ENCODE results near the gene SLC22A8.
"Not testable (repeated sequence)": the region's sequence is repeated elsewhere in the genome, so short reads cannot be mapped to it uniquely, and the experiment has no call there.

SLC22A8 gene

DNA sequence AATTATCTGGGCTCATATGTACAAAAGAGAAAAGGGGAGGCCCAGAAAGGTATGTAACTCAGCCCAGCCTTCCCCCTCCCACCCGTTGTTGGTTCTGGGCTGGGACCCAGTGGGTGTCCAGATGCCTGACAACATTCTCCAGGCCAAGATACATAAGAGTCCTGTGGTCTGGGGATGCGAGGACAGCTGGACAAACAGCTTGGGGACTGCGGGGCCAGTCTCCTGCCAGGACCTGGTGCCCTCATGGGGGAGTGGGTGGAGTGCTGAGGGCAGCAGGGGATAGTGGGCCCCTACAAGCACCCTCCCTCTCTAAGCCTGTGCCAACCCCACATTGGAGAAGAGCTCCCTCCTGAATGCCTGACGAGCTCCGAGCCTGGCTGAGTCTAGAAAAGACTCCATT is 27.4 kb downstream of the SLC22A8 start:
- no peak for DNase-seq (ENCODE audit: low spot score)

- no peak for DNase-seq (ENCODE audit: low spot score)
These were observed 30.4 kb downstream of the SLC22A8 start for GRCh38 chr11:62985041-62985750.

DNA sequence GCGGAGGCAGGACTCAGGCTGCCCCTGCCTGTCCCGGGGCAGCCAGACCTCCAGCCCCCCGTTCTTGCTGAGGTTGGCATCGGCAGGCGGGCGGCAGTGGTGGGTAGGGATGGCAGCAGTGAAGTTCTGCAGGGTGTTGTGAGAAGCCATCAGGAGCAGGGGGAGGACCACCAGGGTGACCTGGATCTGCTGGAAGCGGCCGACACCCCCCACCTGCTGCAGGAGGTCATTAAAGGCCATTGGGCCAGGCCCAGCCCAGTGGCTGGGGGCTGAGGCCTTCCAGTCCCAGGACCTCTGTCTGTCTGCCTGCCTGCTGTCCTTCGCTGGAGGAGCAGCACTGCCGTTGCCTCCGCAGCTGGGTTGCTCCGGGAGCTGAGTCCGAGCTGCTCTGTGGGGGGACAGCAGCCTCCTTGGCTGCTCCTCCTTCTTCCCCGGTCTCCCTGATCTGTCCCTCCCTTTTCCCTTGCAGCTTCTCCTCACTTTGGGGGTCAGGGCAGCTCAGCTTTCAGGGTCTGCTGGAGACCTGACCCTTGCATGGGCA is 31.1 kb downstream of the SLC22A8 start, which contains the start of gene SLC22A6:
Gene SLC22A6, minus strand, starts transcription at position 517 of the 541 bp plus-strand sequence. Its CDS starts 277 bp downstream, at position 240.
- DNase-seq (ENCODE audit: low spot score): no peak

DNA sequence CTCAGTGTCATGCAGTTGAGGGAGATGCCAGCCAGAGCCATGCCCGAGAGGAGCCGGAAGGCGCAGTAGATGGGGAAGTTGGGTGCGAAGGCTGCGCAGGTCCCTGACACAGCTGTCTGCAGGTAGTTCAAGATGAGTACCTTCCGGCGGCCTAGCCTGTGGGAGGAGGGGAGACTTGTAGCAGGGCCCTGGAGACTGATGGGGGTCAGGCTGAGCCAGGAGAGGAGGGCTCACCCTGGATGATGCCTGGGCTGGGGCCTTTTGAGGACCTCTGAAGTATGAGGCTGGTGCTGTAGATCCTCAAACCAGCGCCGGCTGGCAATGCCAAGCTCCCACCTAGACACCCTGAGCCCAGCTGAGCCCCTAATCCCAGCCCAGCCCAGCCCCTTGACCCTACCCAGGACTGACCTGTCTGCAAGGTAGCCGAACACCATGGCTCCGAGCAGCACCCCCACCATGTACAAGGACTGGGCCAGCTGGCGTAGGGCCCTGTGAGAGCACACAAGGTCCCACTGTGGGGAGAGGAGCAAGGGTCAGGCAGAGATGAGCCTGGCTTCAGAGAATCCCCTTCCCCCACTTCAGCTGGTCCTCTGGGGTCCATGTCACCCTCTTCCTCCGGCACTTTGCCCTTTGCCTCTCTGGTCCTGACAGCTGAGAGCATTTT is 32.0 kb downstream of the SLC22A8 start:
- no peak for DNase-seq (ENCODE audit: low spot score)

- DNase-seq (ENCODE audit: low spot score): no peak
These were observed 33.9 kb downstream of the SLC22A8 start for GRCh38 chr11:62981743-62982142.

GRCh38 chr11:62980133-62980760 is 35.4 kb downstream of the SLC22A8 start:
- DNase-seq (ENCODE audit: low spot score): no peak

DNA sequence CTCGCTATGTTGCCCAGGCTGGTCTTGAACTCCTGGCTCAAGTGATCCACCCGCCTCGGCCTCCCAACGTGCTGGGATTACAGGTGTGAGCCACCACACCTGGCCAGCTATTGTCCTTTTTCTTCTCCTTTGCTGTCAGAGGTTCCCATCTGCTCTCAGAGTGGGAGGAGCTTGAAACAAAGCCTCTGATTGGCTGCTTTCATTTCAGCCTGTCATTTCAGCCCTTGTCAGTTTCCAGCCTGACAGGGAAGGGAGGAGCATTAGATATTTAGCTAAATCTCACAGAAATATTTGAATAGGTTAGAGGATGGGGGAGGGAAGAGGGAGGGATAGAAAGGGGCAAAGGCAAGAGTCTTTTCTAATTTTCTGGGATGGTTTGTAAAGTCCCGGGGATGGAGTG is 39.5 kb downstream of the SLC22A8 start:
- DNase-seq (ENCODE audit: low spot score): no peak

GRCh38 chr11:62974848-62975522 is 40.7 kb downstream of the SLC22A8 start:
- no peak for DNase-seq (ENCODE audit: low spot score)

GRCh38 chr11:62965574-62965973 is 50.1 kb downstream of the SLC22A8 start:
- DNase-seq (ENCODE audit: low spot score): no peak

GRCh38 chr11:62962391-62962790 is 53.2 kb downstream of the SLC22A8 start:
- no peak for DNase-seq (ENCODE audit: low spot score)

GRCh38 chr11:62961017-62961570 is 54.5 kb downstream of the SLC22A8 start:
- no peak for DNase-seq (ENCODE audit: low spot score)

DNA sequence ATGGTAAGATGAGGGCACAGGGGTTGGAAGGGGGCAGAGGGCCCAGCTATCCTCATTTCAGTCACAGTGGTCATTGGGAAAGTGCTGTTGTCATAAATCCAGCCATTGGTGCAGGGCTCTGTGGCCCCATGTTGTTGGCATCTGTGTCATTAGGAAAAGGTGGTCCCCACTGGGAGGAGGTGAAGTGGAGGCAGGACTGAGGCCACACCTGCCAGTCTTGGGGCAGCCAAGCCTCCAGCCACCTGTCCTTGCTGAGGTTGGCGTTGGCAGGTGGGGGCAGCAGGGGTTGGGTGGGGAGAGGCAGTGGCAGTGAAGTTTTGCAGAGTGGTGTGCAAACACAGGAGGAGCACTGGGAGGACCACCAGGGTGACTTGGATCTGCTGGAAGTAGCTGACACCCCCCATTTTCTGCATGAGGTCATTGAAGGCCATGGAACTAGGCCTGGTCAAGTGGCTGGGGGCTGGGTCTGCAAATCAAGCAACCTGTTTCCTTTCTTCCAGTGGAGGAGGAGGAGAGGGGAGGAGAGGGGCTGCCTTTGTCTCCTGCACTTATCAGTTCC is 56.1 kb downstream of the SLC22A8 start:
- no peak for DNase-seq (ENCODE audit: low spot score)

DNA sequence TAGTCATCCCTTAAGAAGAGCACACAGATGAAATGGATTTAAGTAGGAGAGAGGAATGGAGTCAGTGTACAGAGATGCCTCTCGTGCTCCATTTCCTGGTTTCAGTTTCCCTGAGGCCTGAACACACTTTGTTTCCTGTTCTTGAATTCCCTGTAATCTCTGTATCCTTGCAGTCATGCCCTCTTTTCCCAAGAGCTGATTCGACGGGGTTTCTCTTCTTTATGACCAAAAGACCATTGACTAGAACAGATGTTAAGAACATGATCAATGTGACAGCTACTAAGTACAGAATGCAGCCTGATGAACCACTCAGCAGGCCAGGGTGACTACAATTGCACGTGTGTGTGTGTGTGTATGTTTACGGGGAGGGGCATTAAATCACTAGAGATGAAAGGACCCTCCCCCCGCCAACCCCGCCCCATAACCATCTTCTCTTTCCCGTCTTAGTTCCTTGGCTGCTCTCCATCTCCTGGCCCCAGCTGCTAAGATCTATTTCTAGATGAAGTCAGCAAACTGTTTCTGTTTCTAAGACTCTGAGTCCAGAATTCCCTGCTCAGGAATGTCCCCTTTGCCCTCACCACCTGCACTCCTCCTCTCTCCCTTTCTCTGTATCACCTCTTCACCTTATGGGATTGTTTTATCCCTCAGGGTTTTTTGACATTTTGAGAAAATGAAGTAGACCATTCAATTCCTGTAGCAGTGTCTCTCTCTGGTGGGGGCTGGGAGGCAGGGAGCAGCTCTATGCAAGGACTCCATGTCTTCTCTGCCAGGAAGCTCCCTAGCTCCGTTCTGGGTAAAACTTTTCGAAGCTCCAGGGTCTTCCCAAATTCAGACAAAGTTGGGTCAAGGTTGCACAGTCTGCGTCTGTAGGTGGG is 56.9 kb downstream of the SLC22A8 start:
- no peak for DNase-seq (ENCODE audit: low spot score)

GRCh38 chr11:62957147-62957546 is 58.5 kb downstream of the SLC22A8 start:
- no peak for DNase-seq (ENCODE audit: low spot score)

GRCh38 chr11:62954478-62954877 is 61.2 kb downstream of the SLC22A8 start:
- no peak for DNase-seq (ENCODE audit: low spot score)

GRCh38 chr11:62953811-62954210 is 61.8 kb downstream of the SLC22A8 start:
- DNase-seq (ENCODE audit: low spot score): no peak

- DNase-seq (ENCODE audit: low spot score): no peak
These were observed 66.8 kb downstream of the SLC22A8 start for GRCh38 chr11:62948765-62949320.

DNA sequence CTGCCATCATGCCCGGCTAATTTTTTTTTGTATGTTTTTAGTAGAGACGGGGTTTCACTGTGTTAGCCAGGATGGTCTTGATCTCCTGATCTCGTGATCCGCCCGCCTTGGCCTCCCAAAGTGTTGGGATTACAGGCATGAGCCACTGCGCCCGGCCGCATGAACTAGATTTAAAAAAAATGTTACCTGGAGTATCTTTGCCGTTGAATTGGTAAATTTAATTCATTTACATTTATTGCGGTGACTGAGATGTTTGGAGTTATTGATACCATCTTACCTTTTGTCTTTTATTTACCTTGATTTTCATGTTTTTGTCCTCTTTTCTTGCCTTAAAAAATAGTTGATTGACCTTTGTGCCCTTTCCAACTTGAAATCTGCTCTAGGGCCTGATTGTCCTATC is 70.1 kb downstream of the SLC22A8 start:
- not testable (repeated sequence) for DNase-seq (ENCODE audit: low spot score)

Measured in Ammon's horn (tissue), 1 donor.